Neuronal stem cell (in vitro differentiated cells): Measurements from ENCODE around the gene VIPR1.

Experiments
- DNase-seq: peaks from one replicate; pipeline ENCODE4 v3.0.0-alpha.2; 2013; ENCODE audit warnings: low spot score
- H2AFZ ChIP-seq: one replicate; pipeline ENCODE4 v1.6.1; 2013; ENCODE audit warnings: mild to moderate bottlenecking, low read length, inconsistent platforms
- H2AK5ac ChIP-seq: 2 replicates; pipeline ENCODE4 v1.6.1; 2013; ENCODE audit warnings: low read depth, mild to moderate bottlenecking, inconsistent platforms, low read length, moderate library complexity, mixed read lengths
- H2BK120ac ChIP-seq: 2 replicates; pipeline ENCODE4 v1.6.1; 2013; ENCODE audit warnings: low read depth, mild to moderate bottlenecking, inconsistent platforms, low read length, moderate library complexity, mixed read lengths
- H2BK12ac ChIP-seq: one replicate; pipeline ENCODE4 v1.6.1; 2013; ENCODE audit warnings: low read length, inconsistent platforms
- H2BK15ac ChIP-seq: 2 replicates; pipeline ENCODE4 v1.6.1; 2013; ENCODE audit warnings: mild to moderate bottlenecking, low read length, inconsistent platforms, mixed read lengths
- H2BK5ac ChIP-seq: one replicate; pipeline ENCODE4 v1.6.1; 2013; ENCODE audit warnings: inconsistent platforms, mild to moderate bottlenecking, low read length, moderate library complexity
- H3K14ac ChIP-seq: one replicate; pipeline ENCODE4 v1.6.1; 2013; ENCODE audit warnings: low read length, inconsistent platforms
- H3K18ac ChIP-seq: 2 replicates; pipeline ENCODE4 v1.6.1; 2013; ENCODE audit warnings: low read length, inconsistent platforms
- H3K23ac ChIP-seq: 2 replicates; pipeline ENCODE4 v1.6.1; 2013; ENCODE audit warnings: low read depth, mild to moderate bottlenecking, mixed read lengths, low read length, inconsistent platforms; ENCODE audit not compliant: poor library complexity
- H3K27ac ChIP-seq: replicated peaks from 3 replicates; pipeline ENCODE4 v1.5.1; 2013; ENCODE audit warnings: low read length, inconsistent platforms
- H3K27me3 ChIP-seq, 3 experiments: 2 replicates each; pipeline ENCODE4 v1.6.1; 2013; ENCODE audit warnings: low read length in 3 of 3, mild to moderate bottlenecking in 2 of 3, inconsistent platforms in 1 of 3, low read depth in 1 of 3, mixed read lengths in 1 of 3, moderate library complexity in 1 of 3; ENCODE audit not compliant: control insufficient read depth in 3 of 3, insufficient read depth in 3 of 3
- H3K36me3 ChIP-seq, 2 donors: replicated peaks in 1 of 2; 2 replicates each; pipeline ENCODE4 v1.6.1; 2013; ENCODE audit warnings: low read length in 2 of 2; ENCODE audit not compliant: control insufficient read depth in 2 of 2, insufficient read depth in 2 of 2
- H3K4ac ChIP-seq: 2 replicates; pipeline ENCODE4 v1.6.1; 2013; ENCODE audit warnings: inconsistent platforms, mild to moderate bottlenecking, low read length, moderate library complexity
- H3K4me1 ChIP-seq, 2 donors: 1 replicate in 1 of 2; 2 replicates in 1 of 2; pipeline ENCODE4 v1.6.1; 2013; ENCODE audit warnings: low read length in 2 of 2, low read depth in 1 of 2; ENCODE audit not compliant: control insufficient read depth in 2 of 2, insufficient read depth in 1 of 2
- H3K4me2 ChIP-seq: one replicate; pipeline ENCODE4 v1.6.1; 2013; ENCODE audit warnings: mild to moderate bottlenecking, low read length, inconsistent platforms; ENCODE audit not compliant: insufficient read depth, poor library complexity, severe bottlenecking
- H3K4me3 ChIP-seq, 2 donors: 2 replicates each; pipeline ENCODE4 v1.5.1; 2013; ENCODE audit warnings: low read length in 2 of 2, mild to moderate bottlenecking in 2 of 2, inconsistent platforms in 1 of 2, moderate library complexity in 1 of 2
- H3K79me1 ChIP-seq: one replicate; pipeline ENCODE4 v1.6.1; 2013; ENCODE audit warnings: low read depth, mild to moderate bottlenecking, inconsistent platforms, low read length, moderate library complexity
- H3K9ac ChIP-seq: one replicate; pipeline ENCODE4 v1.6.1; 2013; ENCODE audit warnings: mild to moderate bottlenecking, low read depth, low read length, inconsistent platforms; ENCODE audit not compliant: poor library complexity
- H3K9me3 ChIP-seq, 2 donors: replicated peaks in 1 of 2; 2 replicates each; pipeline versions ENCODE3 to v1.6.1; 2013; ENCODE audit warnings: low read length in 2 of 2, mild to moderate bottlenecking in 2 of 2, inconsistent platforms in 1 of 2, low read depth in 1 of 2, mixed read lengths in 1 of 2, moderate library complexity in 1 of 2; ENCODE audit not compliant: control insufficient read depth in 2 of 2, insufficient read depth in 1 of 2
- H4K8ac ChIP-seq: one replicate; pipeline ENCODE4 v1.6.1; 2013; ENCODE audit warnings: low read depth, mild to moderate bottlenecking, inconsistent platforms, low read length, moderate library complexity
- H4K91ac ChIP-seq: one replicate; pipeline ENCODE4 v1.6.1; 2013; ENCODE audit warnings: low read length, low read depth, mild to moderate bottlenecking, inconsistent platforms; ENCODE audit not compliant: poor library complexity
- WGBS, 2 donors: extraction: QIAGEN DNeasy Blood & Tissue Kit; methylation state at CpG; one replicate each; pipeline ENCODE4 v1.1.7; 2013; ENCODE audit warnings: missing lambda C conversion rate in 2 of 2, mixed read lengths in 1 of 2; ENCODE audit not compliant: insufficient read length in 2 of 2, insufficient replicate concordance in 1 of 2; ENCODE audit errors: extremely low coverage in 2 of 2; 5-methylcytosine and 5-hydroxymethylcytosine counted together

VIPR1 gene

GRCh38 chr3:42557854-42558253 is 55.4 kb downstream of the VIPR1 start:
- H3K4me1 ChIP-seq, result no peaks in the 10 kb centered on the region
- H2BK5ac ChIP-seq, result no peak overlapping the region
- no peak overlapping the region for H2BK12ac ChIP-seq
- no peaks in the 10 kb centered on the region for H3K79me1 ChIP-seq
- H3K27me3 ChIP-seq, result no peaks in the 10 kb centered on the region
- no peak overlapping the region for H3K4me2 ChIP-seq
- no peak overlapping the region for H3K4me3 ChIP-seq
- no peak overlapping the region for H2BK120ac ChIP-seq
- H3K18ac ChIP-seq, result no peak overlapping the region
- H2AK5ac ChIP-seq, result no peak overlapping the region
- no peak overlapping the region for H3K9ac ChIP-seq
- no peak overlapping the region for H2AFZ ChIP-seq
- H4K91ac ChIP-seq, result no peak overlapping the region
- no peak for DNase-seq
- H3K14ac ChIP-seq, result no peak overlapping the region
- no peaks in the 10 kb centered on the region for H3K9me3 ChIP-seq
- H4K8ac ChIP-seq, result no peak overlapping the region
- no peak overlapping the region for H3K4ac ChIP-seq
- H2BK15ac ChIP-seq, result no peak overlapping the region
- peaks cover 23 to 96% of the 10 kb centered on the region in 2 donors for H3K36me3 ChIP-seq
- no peak overlapping the region for H3K23ac ChIP-seq
- H3K27ac ChIP-seq, result no peak overlapping the region

DNA sequence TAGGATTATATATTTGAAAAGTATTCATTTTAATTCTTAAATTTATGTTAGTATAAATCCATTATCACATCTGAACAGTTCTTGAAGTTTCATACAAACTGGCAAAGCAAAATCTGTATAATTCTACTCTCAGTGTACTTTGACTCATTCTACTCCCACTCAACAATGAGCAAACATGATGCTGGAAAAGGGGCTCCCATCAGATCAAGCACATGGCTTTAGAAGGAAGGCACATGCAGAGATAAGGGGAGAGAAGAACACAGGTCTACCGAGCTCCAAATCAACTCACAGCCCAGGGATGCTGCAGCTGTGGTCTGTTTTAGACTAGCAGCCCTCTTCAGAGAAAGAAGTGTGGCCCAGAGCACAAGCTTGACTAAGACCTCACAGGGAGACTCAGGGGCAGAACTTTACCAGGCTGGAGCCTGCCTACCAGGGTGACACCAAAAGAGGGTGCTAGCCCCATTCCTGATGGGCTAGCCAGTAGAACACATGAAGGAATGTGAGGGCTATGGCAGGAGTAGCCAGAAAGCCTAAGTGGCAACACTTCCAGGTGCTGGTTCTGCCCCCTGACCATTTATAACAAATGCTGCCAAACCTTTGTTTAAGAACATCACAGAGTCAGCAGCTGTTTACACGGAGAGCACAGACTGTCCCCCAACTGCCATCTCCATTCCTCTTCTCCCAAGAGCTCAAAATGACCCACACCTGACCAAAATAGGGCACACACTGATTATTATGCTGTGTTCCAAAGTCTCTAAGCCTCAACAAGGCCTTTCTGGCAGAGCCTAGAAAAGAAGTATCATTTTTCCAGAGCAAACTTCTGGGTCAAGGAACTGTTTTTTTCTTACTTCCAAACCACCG is 59.8 kb downstream of the VIPR1 start:
- H3K9me3 ChIP-seq, result no peaks in the 10 kb centered on the region
- no peaks in the 10 kb centered on the region for H3K27me3 ChIP-seq
- H3K18ac ChIP-seq, result no peak overlapping the region
- no peak overlapping the region for H2BK120ac ChIP-seq
- no peak overlapping the region for H3K9ac ChIP-seq
- H3K79me1 ChIP-seq, result no peaks in the 10 kb centered on the region
- no peak overlapping the region for H3K27ac ChIP-seq
- no peak overlapping the region for H4K8ac ChIP-seq
- H2BK12ac ChIP-seq, result no peak overlapping the region
- no peak overlapping the region for H3K4me2 ChIP-seq
- no peak overlapping the region for H2AFZ ChIP-seq
- no peak overlapping the region for H4K91ac ChIP-seq
- no peak overlapping the region for H2AK5ac ChIP-seq
- no peak overlapping the region for H2BK15ac ChIP-seq
- no peak overlapping the region for H3K23ac ChIP-seq
- no peak overlapping the region for H3K4ac ChIP-seq
- DNase-seq, result no peak
- no CpG with 5 or more reads among the region's 3 CpGs for WGBS, 2 donors
- no peak overlapping the region for H3K14ac ChIP-seq
- H3K4me3 ChIP-seq, result no peak overlapping the region
- peaks cover 14 to 96% of the 10 kb centered on the region in 2 donors for H3K36me3 ChIP-seq
- H2BK5ac ChIP-seq, result no peak overlapping the region
- no peaks in the 10 kb centered on the region for H3K4me1 ChIP-seq

DNA sequence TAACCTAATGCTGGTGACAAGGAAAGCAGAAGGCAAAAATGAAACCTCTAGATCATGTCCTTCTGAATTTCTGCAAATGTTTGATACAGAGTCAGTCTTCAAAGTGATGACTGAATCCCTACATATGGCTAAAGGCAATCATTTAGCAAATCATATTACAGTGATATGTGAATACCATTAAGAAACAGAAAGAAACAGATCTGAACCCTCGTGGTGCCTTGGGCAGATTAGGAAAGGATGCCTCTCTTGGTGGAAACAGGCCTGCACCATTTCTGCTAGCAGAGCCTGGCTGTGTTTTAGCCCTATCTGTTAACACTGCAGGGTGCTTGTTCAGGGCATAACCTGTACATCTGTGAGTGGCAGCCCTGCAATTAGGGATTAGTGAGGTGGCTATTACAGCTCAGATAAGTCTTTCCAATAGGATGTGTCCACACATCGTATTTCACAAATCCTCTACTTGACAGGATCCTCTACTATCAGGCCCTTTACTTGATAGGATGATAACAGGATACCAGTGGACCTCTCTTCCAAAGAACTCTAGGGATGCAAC is 67.2 kb downstream of the VIPR1 start:
- Histone ChIP-seq H3K27me3 (no peaks in the 10 kb centered on the region), H2AFZ (no peak overlapping the region), H2BK15ac (no peak overlapping the region), H3K4me1 (no peaks in the 10 kb centered on the region), H4K91ac (no peak overlapping the region), H3K27ac (no peak overlapping the region), H3K79me1 (no peaks in the 10 kb centered on the region), H3K18ac (no peak overlapping the region), H3K4me3 (no peak overlapping the region), H3K14ac (no peak overlapping the region), H2BK5ac (no peak overlapping the region), H3K23ac (no peak overlapping the region), H3K4me2 (no peak overlapping the region), H2AK5ac (no peak overlapping the region), H3K4ac (no peak overlapping the region), H3K9ac (no peak overlapping the region), H4K8ac (no peak overlapping the region), H3K36me3 (peaks cover 12 to 79% of the 10 kb centered on the region in 2 donors), H3K9me3 (peaks cover 0 to 4% of the 10 kb centered on the region in 2 donors), H2BK12ac (no peak overlapping the region), H2BK120ac (no peak overlapping the region)
- no CpG with 5 or more reads among the region's 2 CpGs for WGBS, 2 donors
- DNase-seq, result no peak

DNA sequence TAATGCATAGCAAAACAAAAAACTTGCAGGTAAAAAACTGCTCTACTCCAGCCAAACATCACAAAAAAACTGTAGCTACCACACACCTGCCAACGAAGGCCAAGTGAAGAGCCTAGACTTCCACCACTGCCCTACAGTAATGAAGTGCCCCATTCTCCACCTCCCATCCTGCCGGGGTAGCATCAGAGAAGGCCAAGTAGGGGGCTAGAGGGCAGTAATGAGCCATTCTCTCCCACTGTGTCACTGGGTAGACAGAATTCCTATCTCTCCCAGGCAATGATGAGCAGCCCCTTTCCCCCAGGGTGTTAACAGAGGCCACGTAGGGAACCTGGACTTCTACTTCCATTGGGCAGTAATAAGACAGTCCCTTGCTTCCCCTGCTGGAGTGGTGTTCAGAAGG is 69.8 kb downstream of the VIPR1 start:
- Histone ChIP-seq H3K4me3 (no peak overlapping the region), H3K23ac (no peak overlapping the region), H3K4me1 (no peaks in the 10 kb centered on the region), H2BK5ac (no peak overlapping the region), H3K27ac (no peak overlapping the region), H3K36me3 (peaks cover 5 to 72% of the 10 kb centered on the region in 2 donors), H3K9ac (no peak overlapping the region), H3K18ac (no peak overlapping the region), H3K4me2 (no peak overlapping the region), H3K14ac (no peak overlapping the region), H2BK15ac (no peak overlapping the region), H2AK5ac (no peak overlapping the region), H3K9me3 (peaks cover 1 to 26% of the 10 kb centered on the region in 2 donors), H4K91ac (no peak overlapping the region), H3K4ac (no peak overlapping the region), H2BK12ac (no peak overlapping the region), H2AFZ (no peak overlapping the region), H4K8ac (no peak overlapping the region), H3K27me3 (no peaks in the 10 kb centered on the region), H3K79me1 (no peaks in the 10 kb centered on the region), H2BK120ac (no peak overlapping the region)
- DNase-seq, result no peak
- WGBS, 2 donors, result no CpG with 5 or more reads among the region's 3 CpGs
